Keratinocyte (primary cell): ENCODE measurements around the gene NEGR1. TPM values are rescaled to one million over a fixed set of nuclear protein-coding genes. Genes with fewer than 3 reads are reported as not detected.

Source experiments
- DNase-seq: peaks from one replicate; pipeline ENCODE4 v3.0.0-alpha.2; 2011; ENCODE audit warnings: low read depth, missing footprints, low spot score
- FAIRE-seq: peaks from 2 replicates; lab custom pipeline; 2011; peaks lifted over from hg19 to GRCh38; lab: Jason Lieb, UNC
- H2AFZ ChIP-seq: 2 replicates; pipeline ENCODE4 v1.6.0; 2012; ENCODE audit warnings: low read length, control low read depth, inconsistent platforms; ENCODE audit not compliant: control insufficient read depth
- H3K27ac ChIP-seq: 2 replicates; pipeline ENCODE4 v1.5.1; 2011; ENCODE audit warnings: low read length; ENCODE audit not compliant: control insufficient read depth, insufficient read depth
- H3K27me3 ChIP-seq: 3 replicates; pipeline ENCODE4 v1.6.0; 2011; ENCODE audit warnings: low read length; ENCODE audit not compliant: control insufficient read depth, insufficient read depth; ENCODE audit errors: extremely low read depth
- H3K36me3 ChIP-seq, 2 experiments: 2 replicates in 1 of 2; 3 replicates in 1 of 2; pipeline ENCODE4 v1.5.1; 2011; ENCODE audit warnings: low read length in 2 of 2, mild to moderate bottlenecking in 1 of 2; ENCODE audit not compliant: control insufficient read depth in 2 of 2, insufficient read depth in 2 of 2; ENCODE audit errors: extremely low read depth in 1 of 2
- H3K4me1 ChIP-seq: 3 replicates; pipeline ENCODE4 v1.5.1; 2011; ENCODE audit warnings: low read length; ENCODE audit not compliant: control insufficient read depth, insufficient read depth; ENCODE audit errors: extremely low read depth
- H3K4me2 ChIP-seq: 3 replicates; pipeline ENCODE4 v1.6.0; 2011; ENCODE audit warnings: low read depth, low read length; ENCODE audit not compliant: control insufficient read depth, insufficient read depth; ENCODE audit errors: extremely low read depth
- H3K4me3 ChIP-seq, 3 experiments: fragments of 200-600 bp in 1 of 3; sonication (generic) in 1 of 3; 2 replicates in 2 of 3; 3 replicates in 1 of 3; pipeline ENCODE4 v1.5.1; 2011 to 2016; ENCODE audit warnings: low read length in 3 of 3, mild to moderate bottlenecking in 3 of 3, control low read depth in 2 of 3, inconsistent platforms in 1 of 3, low read depth in 1 of 3, mixed read lengths in 1 of 3, mixed run types in 1 of 3, moderate library complexity in 1 of 3; ENCODE audit not compliant: control insufficient read depth in 2 of 3, insufficient read depth in 2 of 3; ENCODE audit errors: extremely low read depth in 1 of 3
- H3K79me2 ChIP-seq: 2 replicates; pipeline ENCODE4 v1.6.0; 2012; ENCODE audit warnings: low read length; ENCODE audit not compliant: control insufficient read depth, insufficient read depth
- H3K9ac ChIP-seq: 3 replicates; pipeline ENCODE4 v1.6.0; 2011; ENCODE audit warnings: low read length; ENCODE audit not compliant: control insufficient read depth, insufficient read depth; ENCODE audit errors: extremely low read depth
- H3K9me1 ChIP-seq: 3 replicates; pipeline ENCODE4 v1.6.0; 2011; ENCODE audit warnings: low read length; ENCODE audit not compliant: control insufficient read depth, insufficient read depth; ENCODE audit errors: extremely low read depth
- H3K9me3 ChIP-seq: 2 replicates; pipeline ENCODE4 v1.5.1; 2012; ENCODE audit warnings: low read depth, low read length; ENCODE audit not compliant: control insufficient read depth
- H4K20me1 ChIP-seq: 3 replicates; pipeline ENCODE4 v1.6.0; 2011; ENCODE audit warnings: low read length; ENCODE audit not compliant: control insufficient read depth, insufficient read depth; ENCODE audit errors: extremely low read depth
- CTCF ChIP-seq, 3 experiments: IDR thresholded peaks in 1 of 3; conservative IDR thresholded peaks in 1 of 3; optimal IDR thresholded peaks in 1 of 3; 2 replicates in 2 of 3; 3 replicates in 1 of 3; pipeline versions ENCODE3 to v1.5.1; 2011; ENCODE audit warnings: low read length in 3 of 3, mild to moderate bottlenecking in 3 of 3, moderate library complexity in 2 of 3, control low read depth in 1 of 3, inconsistent platforms in 1 of 3; ENCODE audit not compliant: insufficient read depth in 2 of 3; ENCODE audit errors: extremely low read depth in 1 of 3
- EZH2 ChIP-seq: IDR thresholded peaks from one replicate; pipeline ENCODE4 v1.6.1; 2012; ENCODE audit warnings: inconsistent platforms, mild to moderate bottlenecking, low read length, moderate library complexity
- dilution Hi-C: fragments of 300-500 bp; cut with MboI; formaldehyde crosslinking; loops from one replicate; pipeline ENCODE4 v1.7.0; 2020; ENCODE audit warnings: low sequenced_read_pairs; ENCODE audit not compliant: extremely low pct_ligation_motif_present
- polyA plus RNA-seq, 5 experiments: library from polyadenylated mRNA; depleted of rRNA in 3 of 5; stranded (reverse) in 3 of 5; stranded (forward) in 1 of 5; unstranded in 1 of 5; fragments of >200 nt; gene quantifications; 1 replicate in 1 of 5; 2 replicates in 3 of 5; 3 replicates in 1 of 5; pipeline versions ENCODE4 v1.2.1 to v1.2.3, GENCODE V29; 2011 to 2012; ENCODE audit warnings: missing spikeins in 2 of 5, low read depth in 1 of 5, low replicate concordance in 1 of 5

NEGR1 gene
- polyA plus RNA-seq, 1 donor (not counting 4 experiments of a cell fraction or from before 2014, with no cell fraction given) = 1.6 TPM

- dilution Hi-C loops = no loop called here
- Histone ChIP-seq H3K27ac (no peak overlapping the region), H3K9ac (no peak overlapping the region), H3K79me2 (no peaks in the 10 kb centered on the region), H3K9me3 (no peaks in the 10 kb centered on the region), H3K4me1 (no peaks in the 10 kb centered on the region), H4K20me1 (no peaks in the 10 kb centered on the region), H3K36me3 (no peaks in the 10 kb centered on the region), H3K9me1 (no peaks in the 10 kb centered on the region), H3K4me3 (no peak overlapping the region), H3K27me3 (no peaks in the 10 kb centered on the region), H2AFZ (no peak overlapping the region), H3K4me2 (no peak overlapping the region)
- FAIRE-seq (no peak), DNase-seq (no peak)
- TF ChIP-seq CTCF (optimal IDR thresholded peaks at IDR 0.05 in 1 of 3, IDR thresholded peaks at IDR 0.05 in 1 of 3, conservative IDR thresholded peaks at IDR 0.05 in 1 of 3; ENCODE audit: extremely low read depth in 1 of 3, insufficient read depth in 2 of 3, low read length in 3 of 3) (no peak), EZH2 (no peak)
Measured at GRCh38 chr1:72229893-72230292, 52.4 kb downstream of the NEGR1 start.

- no peaks in the 10 kb centered on the region for H4K20me1 ChIP-seq
- no peaks in the 10 kb centered on the region for H3K4me1 ChIP-seq
- TF ChIP-seq CTCF (optimal IDR thresholded peaks at IDR 0.05 in 1 of 3, IDR thresholded peaks at IDR 0.05 in 1 of 3, conservative IDR thresholded peaks at IDR 0.05 in 1 of 3; ENCODE audit: extremely low read depth in 1 of 3, insufficient read depth in 2 of 3, low read length in 3 of 3) = no peak
- no peak for TF ChIP-seq EZH2
- no peak overlapping the region for H3K4me2 ChIP-seq
- no peak overlapping the region for H3K4me3 ChIP-seq
- no peak for FAIRE-seq
- H3K79me2 ChIP-seq = no peaks in the 10 kb centered on the region
- no peak for DNase-seq
- H3K9ac ChIP-seq = no peak overlapping the region
- H2AFZ ChIP-seq = no peak overlapping the region
- no peaks in the 10 kb centered on the region for H3K9me1 ChIP-seq
- dilution Hi-C loops = no loop called here
- no peak overlapping the region for H3K27ac ChIP-seq
- no peaks in the 10 kb centered on the region for H3K9me3 ChIP-seq
- H3K36me3 ChIP-seq = no peaks in the 10 kb centered on the region
- no peaks in the 10 kb centered on the region for H3K27me3 ChIP-seq
Measured at GRCh38 chr1:72227667-72228066, 54.7 kb downstream of the NEGR1 start.
